HepG2 (cell line): ENCODE data around the gene OAS2. TPM values are rescaled to one million over a fixed set of nuclear protein-coding genes. Genes with fewer than 3 reads are reported as not detected.

Experiments
- ATAC-seq: fragments of 200-7000 bp; cut with Tn5 transposase; 3 replicates; pipeline ENCODE4 v1.9.1; 2020; ENCODE audit warnings: mild to moderate bottlenecking, moderate library complexity
- BruUV-seq: library from RNA; stranded (reverse); fragments of 400-500 nt; replicated peaks from 2 replicates; lab custom pipeline; 2021; lab: Mats Ljungman, UMichigan
- CTCF ChIA-PET: fragments of 300-600 bp; formaldehyde crosslinking; extraction: SDS; loops from one replicate; lab custom pipeline; 2021; ENCODE audit warnings: low total read pairs, inconsistent platforms, low intra/inter-chr PET ratio; lab: Yijun Ruan, JAX
- POLR2A ChIA-PET: fragments of 350-600 bp; sonication (Branson Sonifier 250); formaldehyde crosslinking; loops from one replicate; lab custom pipeline; 2020; ENCODE audit warnings: antibody characterized with exemption, inconsistent platforms; lab: Yijun Ruan, JAX
- DNase-seq: peaks from one replicate; pipeline ENCODE4 v3.0.0-alpha.2; 2015; ENCODE audit warnings: low spot score
- FAIRE-seq: peaks from 3 replicates; lab custom pipeline; 2011; peaks lifted over from hg19 to GRCh38; lab: Jason Lieb, UNC
- H2AFZ ChIP-seq: one replicate; pipeline ENCODE4 v1.6.1; 2011; ENCODE audit warnings: low read length, inconsistent platforms
- H3K27ac ChIP-seq: fragments of 300-600 bp; 3 replicates; pipeline ENCODE4 v1.8.0; 2011; ENCODE audit warnings: mixed run types, mild to moderate bottlenecking, mixed read lengths, low read length, inconsistent platforms; ENCODE audit not compliant: insufficient read depth; ENCODE audit errors: extremely low read length
- H3K27me3 ChIP-seq, 2 experiments: fragments of 200-600 bp in 1 of 2; 2 replicates in 1 of 2; 3 replicates in 1 of 2; pipeline versions ENCODE4 v1.6.0 to v1.8.0; 2011; ENCODE audit warnings: low read length in 2 of 2, mild to moderate bottlenecking in 2 of 2, moderate library complexity in 2 of 2, inconsistent platforms in 1 of 2; ENCODE audit not compliant: insufficient read depth in 2 of 2, control insufficient read depth in 1 of 2
- H3K36me3 ChIP-seq, 2 experiments: fragments of 200-600 bp in 1 of 2; replicated peaks in 1 of 2; 2 replicates in 1 of 2; 3 replicates in 1 of 2; pipeline versions ENCODE4 v1.5.1 to v1.8.0; 2011; ENCODE audit warnings: low read length in 2 of 2, inconsistent platforms in 1 of 2; ENCODE audit not compliant: insufficient read depth in 2 of 2, control insufficient read depth in 1 of 2
- H3K4me1 ChIP-seq: 2 replicates; pipeline ENCODE4 v1.5.1; 2012; ENCODE audit warnings: low read length, inconsistent platforms; ENCODE audit not compliant: insufficient read depth
- H3K4me2 ChIP-seq: 2 replicates; pipeline ENCODE4 v1.6.0; 2011; ENCODE audit warnings: low read depth, low read length, inconsistent platforms
- H3K4me3 ChIP-seq, 3 experiments: fragments of 200-600 bp in 1 of 3; sonication (generic), shearing (Covaris generic) in 1 of 3; replicated peaks in 1 of 3; 2 replicates each; pipeline ENCODE4 v1.5.1; 2011 to 2016; ENCODE audit warnings: low read length in 3 of 3, inconsistent platforms in 2 of 3, low read depth in 2 of 3, mild to moderate bottlenecking in 2 of 3, control low read depth in 1 of 3, mixed read lengths in 1 of 3; ENCODE audit not compliant: insufficient read depth in 1 of 3
- H3K79me2 ChIP-seq: one replicate; pipeline ENCODE4 v1.6.1; 2011; ENCODE audit warnings: low read length, inconsistent platforms; ENCODE audit not compliant: insufficient read depth
- H3K9ac ChIP-seq: 2 replicates; pipeline ENCODE4 v1.6.0; 2011; ENCODE audit warnings: mild to moderate bottlenecking, low read depth, low read length, inconsistent platforms; ENCODE audit not compliant: insufficient read depth
- H3K9me3 ChIP-seq: 2 replicates; pipeline ENCODE4 v1.5.1; 2012; ENCODE audit warnings: mild to moderate bottlenecking, low read length
- H4K20me1 ChIP-seq: 2 replicates; pipeline ENCODE4 v1.6.0; 2011; ENCODE audit warnings: inconsistent platforms, mild to moderate bottlenecking, low read length, moderate library complexity; ENCODE audit not compliant: insufficient read depth
- ATRX ChIP-seq: sonication (generic); formaldehyde crosslinking; IDR thresholded peaks from 2 replicates; pipeline ENCODE4 v1.4.0; 2020; ENCODE audit warnings: missing genetic modification reagents, borderline replicate concordance
- DMTF1 ChIP-seq: sonication (generic); formaldehyde crosslinking; IDR thresholded peaks from 2 replicates; pipeline ENCODE4 v1.4.0; 2020; ENCODE audit warnings: mild to moderate bottlenecking, missing genetic modification reagents
- EED ChIP-seq: sonication (generic); formaldehyde crosslinking; IDR thresholded peaks from 2 replicates; pipeline ENCODE4 v1.5.0; 2020; ENCODE audit warnings: mild to moderate bottlenecking, missing genetic modification reagents
- ELF1 ChIP-seq: sonication (generic); formaldehyde crosslinking; IDR thresholded peaks from 2 replicates; pipeline ENCODE4 v1.4.0; 2020; ENCODE audit warnings: missing genetic modification reagents
- ETS1 ChIP-seq: sonication (generic); formaldehyde crosslinking; IDR thresholded peaks from 2 replicates; pipeline ENCODE4 v1.4.0; 2020; ENCODE audit warnings: missing genetic modification reagents
- FOXK1 ChIP-seq: sonication (generic); formaldehyde crosslinking; IDR thresholded peaks from 2 replicates; pipeline ENCODE4 v1.4.0; 2020; ENCODE audit warnings: low read depth, missing genetic modification reagents, borderline replicate concordance
- HNF4A ChIP-seq: sonication (generic); formaldehyde crosslinking; IDR thresholded peaks from 2 replicates; pipeline ENCODE4 v1.4.0; 2020; ENCODE audit warnings: missing genetic modification reagents
- HNRNPK ChIP-seq: fragments of 200-400 bp; formaldehyde crosslinking; IDR thresholded peaks from 2 replicates; pipeline ENCODE4 v1.6.1; 2018; ENCODE audit warnings: low read length, low read depth, moderate library complexity, mild to moderate bottlenecking; ENCODE audit not compliant: poor library complexity, severe bottlenecking
- IKZF1 ChIP-seq: fragments of 450-650 bp; IDR thresholded peaks from 2 replicates; pipeline ENCODE4 v1.7.1; 2016
- MAFG ChIP-seq: sonication (generic); formaldehyde crosslinking; IDR thresholded peaks from 2 replicates; pipeline ENCODE4 v1.5.1; 2020; ENCODE audit warnings: mild to moderate bottlenecking, missing genetic modification reagents
- PAWR ChIP-seq: sonication (generic); formaldehyde crosslinking; IDR thresholded peaks from 2 replicates; pipeline ENCODE4 v1.4.0; 2020; ENCODE audit warnings: missing genetic modification reagents, mild to moderate bottlenecking, borderline replicate concordance
- STAT5B ChIP-seq: sonication (generic); formaldehyde crosslinking; IDR thresholded peaks from 2 replicates; pipeline ENCODE4 v1.4.0; 2020; ENCODE audit warnings: missing genetic modification reagents
- YEATS4 ChIP-seq: sonication (generic); formaldehyde crosslinking; IDR thresholded peaks from 2 replicates; pipeline ENCODE4 v1.4.0; 2020; ENCODE audit warnings: missing genetic modification reagents, borderline replicate concordance
- ZFYVE20 ChIP-seq: sonication (generic); formaldehyde crosslinking; IDR thresholded peaks from 2 replicates; pipeline ENCODE4 v1.8.0; 2023; ENCODE audit warnings: low read depth, mild to moderate bottlenecking, moderate library complexity, missing genetic modification reagents, borderline replicate concordance
- ZNF17 ChIP-seq: sonication (generic); formaldehyde crosslinking; IDR thresholded peaks from 2 replicates; pipeline ENCODE4 v1.5.0; 2020; ENCODE audit warnings: mild to moderate bottlenecking, missing genetic modification reagents
- ZNF296 ChIP-seq: sonication (generic); formaldehyde crosslinking; conservative IDR thresholded peaks from 2 replicates; pipeline ENCODE4 v1.5.0; 2020; ENCODE audit warnings: mild to moderate bottlenecking, missing genetic modification reagents
- ZNF430 ChIP-seq: sonication (generic); formaldehyde crosslinking; IDR thresholded peaks from 2 replicates; pipeline ENCODE4 v1.9.0; 2021; ENCODE audit warnings: mild to moderate bottlenecking, missing genetic modification reagents
- ZNF552 ChIP-seq: sonication (generic); formaldehyde crosslinking; IDR thresholded peaks from 2 replicates; pipeline ENCODE4 v1.9.0; 2022; ENCODE audit warnings: missing genetic modification reagents, mild to moderate bottlenecking, borderline replicate concordance
- ZNF749 ChIP-seq: sonication (generic); formaldehyde crosslinking; IDR thresholded peaks from 2 replicates; pipeline ENCODE4 v1.8.0; 2022; ENCODE audit warnings: mild to moderate bottlenecking, missing genetic modification reagents, moderate library complexity, borderline replicate concordance
- whole genome bisulfite sequencing: methylation state at CpG from one replicate; pipeline ENCODE4 v1.1.6; 2017; ENCODE audit warnings: low lambda C conversion rate; 5-methylcytosine and 5-hydroxymethylcytosine counted together
- in situ Hi-C: cut with HindIII; loops from 2 replicates; pipeline ENCODE4 v1.10.0; 2017; ENCODE audit warnings: low pct_unique_long_range_greater_than_20kb; ENCODE audit not compliant: extremely low pct_ligation_motif_present
- intact Hi-C: fragments of 100-400 bp; cut with micrococcal nuclease; formaldehyde crosslinking; loops from one replicate; pipeline ENCODE4 v1.10.0; 2022; ENCODE audit not compliant: unreplicated experiment
- polyA plus RNA-seq, 8 experiments: library from polyadenylated mRNA; depleted of rRNA in 3 of 8; stranded (reverse) in 7 of 8; unstranded in 1 of 8; fragments of >200 nt; fragmentation: Illumina TruSeq in 4 of 8; extraction: Trizol in 4 of 8; gene quantifications; 2 replicates each; pipeline versions ENCODE4 v1.2.1 to v1.2.3, GENCODE V29; 2011 to 2016; ENCODE audit warnings: low read depth in 4 of 8, missing spikeins in 1 of 8, mixed read lengths in 1 of 8; ENCODE audit not compliant: insufficient read depth in 1 of 8
- total RNA-seq, 5 experiments: library from RNA; depleted of rRNA; stranded (reverse); fragments of >200 nt; fragmentation: Illumina TruSeq; extraction: Trizol; gene quantifications; 2 replicates each; pipeline ENCODE4 v1.2.3, GENCODE V29; 2016; ENCODE audit warnings: low read depth in 1 of 5
- TF ChIP-seq, protein P1 (sequence below): sonication (generic); formaldehyde crosslinking; IDR thresholded peaks from 2 replicates; pipeline ENCODE4 v1.5.0; 2020; ENCODE audit warnings: missing genetic modification reagents

OAS2 gene
- total and polyA plus RNA-seq, 2 of the 13 experiments (the other 11 are each of a cell fraction or from before 2014, with no cell fraction given), result 0.05 to 0.24 TPM

DNA sequence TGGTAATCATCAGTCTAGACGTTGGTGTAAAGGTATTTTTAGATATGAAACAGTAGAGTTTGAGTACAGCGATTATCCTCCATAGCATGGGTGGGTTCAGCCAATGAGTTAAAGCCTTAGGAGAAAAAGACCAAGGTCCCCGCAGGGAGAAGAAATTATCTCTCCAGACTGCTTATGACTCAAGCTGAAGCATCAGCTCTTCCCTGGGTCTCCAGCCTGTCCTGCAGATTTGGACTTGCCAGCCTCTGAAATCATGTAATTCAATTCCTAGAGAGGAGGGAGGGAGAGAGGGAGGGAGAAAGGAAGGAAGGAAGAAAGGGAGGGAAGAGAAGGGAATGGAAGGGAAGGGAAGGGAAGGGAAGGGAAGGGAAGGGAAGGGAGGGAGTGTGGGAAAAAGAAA lies 66.2 kb downstream of the OAS2 start:
- 2% methylated on average over 3 of the region's 3 CpGs for WGBS
- no peak for FAIRE-seq
- Histone ChIP-seq H2AFZ (no peak overlapping the region), H3K36me3 (no peaks in the 10 kb centered on the region), H3K9me3 (no peaks in the 10 kb centered on the region), H3K4me1 (no peaks in the 10 kb centered on the region), H3K9ac (no peak overlapping the region), H3K4me2 (no peak overlapping the region), H3K27ac (no peak overlapping the region), H3K27me3 (no peaks in the 10 kb centered on the region), H4K20me1 (no peaks in the 10 kb centered on the region), H3K4me3 (no peak overlapping the region), H3K79me2 (no peaks in the 10 kb centered on the region)
- ATAC-seq, result no peak
- ChIA-PET CTCF (no interaction called here), POLR2A (no interaction called here)
- DNase-seq, result no peak
- BruUV-seq, result no TSS peak
- intact Hi-C loops, result no loop called here
- in situ Hi-C loops, result no loop called here
- TF ChIP-seq, protein P1, sequence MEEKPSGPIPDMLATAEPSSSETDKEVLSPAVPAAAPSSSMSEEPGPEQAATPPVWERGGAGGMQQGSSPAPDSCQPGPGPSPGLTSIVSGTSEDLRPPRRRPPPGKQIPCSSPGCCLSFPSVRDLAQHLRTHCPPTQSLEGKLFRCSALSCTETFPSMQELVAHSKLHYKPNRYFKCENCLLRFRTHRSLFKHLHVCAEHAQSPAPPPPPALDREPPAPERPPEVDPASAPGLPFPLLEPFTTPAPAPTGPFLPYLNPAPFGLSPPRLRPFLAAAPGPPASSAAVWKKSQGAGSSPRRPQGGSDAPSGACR (CRISPR knock-in tag), result no peak
- no peak for TF ChIP-seq ZFYVE20
- TF ChIP-seq ETS1 (CRISPR knock-in tag), result no peak
- no peak for TF ChIP-seq ATRX (CRISPR knock-in tag)
- TF ChIP-seq DMTF1 (CRISPR knock-in tag), result no peak
- TF ChIP-seq FOXK1 (CRISPR knock-in tag), result no peak
- TF ChIP-seq ELF1 (CRISPR knock-in tag), result no peak
- no peak for TF ChIP-seq ZNF552 (CRISPR knock-in tag)
- TF ChIP-seq IKZF1, result no peak
- TF ChIP-seq EED (CRISPR knock-in tag), result no peak
- no peak for TF ChIP-seq ZNF430
- TF ChIP-seq YEATS4 (CRISPR knock-in tag), result no peak
- no peak for TF ChIP-seq HNRNPK
- TF ChIP-seq ZNF749 (CRISPR knock-in tag), result no peak
- TF ChIP-seq PAWR (CRISPR knock-in tag), result no peak
- no peak for TF ChIP-seq ZNF296 (CRISPR knock-in tag)
- TF ChIP-seq HNF4A (CRISPR knock-in tag), result no peak
- TF ChIP-seq MAFG, result no peak
- no peak for TF ChIP-seq STAT5B (CRISPR knock-in tag)
- no peak for TF ChIP-seq ZNF17 (CRISPR knock-in tag)
